ENCODE results near the gene IFI27L1.

IFI27L1 gene

GRCh38 chr14:94081386-94081820, 293 bp downstream of the IFI27L1 start:
- no peak for DNase-seq

GRCh38 chr14:94087891-94088290, 6.8 kb downstream of the IFI27L1 start:
- DNase-seq, result no peak

- DNase-seq, result no peak
These were observed 7.4 kb downstream of the IFI27L1 start for GRCh38 chr14:94088516-94088915.

- no peak for DNase-seq
These were observed 8.4 kb downstream of the IFI27L1 start for GRCh38 chr14:94089479-94089878.

- no peak for DNase-seq
These were observed 12.3 kb downstream of the IFI27L1 start for GRCh38 chr14:94093418-94093817.

GRCh38 chr14:94097091-94097490, 16.0 kb downstream of the IFI27L1 start:
- no peak for DNase-seq

- no peak for DNase-seq
These were observed 17.3 kb downstream of the IFI27L1 start for GRCh38 chr14:94098326-94098992.

- DNase-seq, result no peak
These were observed 17.9 kb downstream of the IFI27L1 start for GRCh38 chr14:94099006-94099405.

- peak; percentile 75 for DNase-seq
These were observed 19.7 kb downstream of the IFI27L1 start for GRCh38 chr14:94100847-94101246.

GRCh38 chr14:94101748-94102147, 20.6 kb downstream of the IFI27L1 start:
- DNase-seq, result no peak

GRCh38 chr14:94102768-94103482, 21.8 kb downstream of the IFI27L1 start:
- no peak for DNase-seq

- no peak for DNase-seq
These were observed 22.5 kb downstream of the IFI27L1 start for GRCh38 chr14:94103554-94104150.

- DNase-seq, result no peak
These were observed 23.6 kb downstream of the IFI27L1 start for GRCh38 chr14:94104731-94105130.

GRCh38 chr14:94109915-94110250, 28.8 kb downstream of the IFI27L1 start:
- DNase-seq, result no peak

- no peak for DNase-seq
These were observed 29.6 kb downstream of the IFI27L1 start, which contains the start of gene IFI27 for GRCh38 chr14:94110552-94111181. IFI27 (plus strand) TSS chr14:94110736.

- no peak for DNase-seq
These were observed 30.4 kb downstream of the IFI27L1 start for GRCh38 chr14:94111276-94112095.

- no peak for DNase-seq
These were observed 31.5 kb downstream of the IFI27L1 start for GRCh38 chr14:94112513-94113063.

- DNase-seq, result no peak
These were observed 32.0 kb downstream of the IFI27L1 start for GRCh38 chr14:94113073-94113472.

GRCh38 chr14:94113490-94113889, 32.4 kb downstream of the IFI27L1 start:
- DNase-seq, result no peak

GRCh38 chr14:94113908-94114588, 32.9 kb downstream of the IFI27L1 start:
- DNase-seq, result no peak

GRCh38 chr14:94114589-94115057, 33.5 kb downstream of the IFI27L1 start:
- DNase-seq, result no peak
